HG02970 (cell line): ENCODE measurements around the gene SELPLG.
A peak's percentile ranks its signal among the peaks of the same experiment; 100 is the strongest.
"Not testable (repeated sequence)": the region's sequence is repeated elsewhere in the genome, so short reads cannot be mapped to it uniquely, and the experiment has no call there.

ENCODE experiments used
- ATAC-seq: cut with Tn5 transposase; IDR thresholded peaks from one replicate; pipeline ENCODE4 v1.9.1; 2021; ENCODE audit warnings: mild to moderate bottlenecking, moderate library complexity, moderate number of reproducible peaks; ENCODE audit not compliant: unreplicated experiment, low FRiP score

Gene SELPLG

DNA sequence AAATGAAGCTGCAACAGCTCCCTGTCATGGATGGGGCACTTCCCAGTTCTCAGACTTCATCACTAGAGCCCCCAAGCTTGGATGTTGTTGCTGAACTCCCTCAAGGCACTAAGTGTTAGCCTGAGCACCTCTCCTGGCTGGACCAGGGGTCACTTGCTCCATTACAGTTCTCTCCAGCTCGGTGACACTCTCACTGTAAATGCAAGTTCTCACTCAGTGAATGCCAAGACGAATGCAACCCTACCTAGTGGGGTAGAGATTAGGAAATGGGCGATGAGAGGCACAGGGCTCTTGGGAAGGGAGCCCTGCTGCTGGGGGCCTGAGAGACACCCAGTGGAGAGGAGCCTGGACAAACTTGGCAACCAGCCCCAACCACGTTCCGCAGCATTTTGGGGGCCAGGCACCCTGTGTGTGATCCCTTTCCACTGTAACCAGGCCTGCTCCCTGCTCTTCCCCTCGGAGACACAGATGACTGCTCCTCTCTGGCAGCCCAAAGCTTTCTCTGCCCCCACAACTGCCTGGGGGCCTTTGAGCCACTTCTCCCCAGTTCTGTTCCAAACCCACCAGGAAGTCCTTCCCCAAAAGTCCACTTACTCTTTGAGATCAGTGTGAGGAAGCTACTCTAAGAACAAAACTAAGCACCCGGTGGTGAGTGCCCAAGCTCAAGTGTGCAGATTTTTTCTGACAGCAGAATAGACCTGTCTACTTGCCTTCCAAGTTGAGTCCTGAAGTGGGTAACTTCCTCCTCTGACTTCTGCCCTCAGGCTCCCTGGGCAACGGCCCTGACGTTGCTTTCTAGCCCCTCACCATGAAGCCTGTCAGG lies 8.0 kb upstream of the SELPLG start:
- no peak for ATAC-seq

DNA sequence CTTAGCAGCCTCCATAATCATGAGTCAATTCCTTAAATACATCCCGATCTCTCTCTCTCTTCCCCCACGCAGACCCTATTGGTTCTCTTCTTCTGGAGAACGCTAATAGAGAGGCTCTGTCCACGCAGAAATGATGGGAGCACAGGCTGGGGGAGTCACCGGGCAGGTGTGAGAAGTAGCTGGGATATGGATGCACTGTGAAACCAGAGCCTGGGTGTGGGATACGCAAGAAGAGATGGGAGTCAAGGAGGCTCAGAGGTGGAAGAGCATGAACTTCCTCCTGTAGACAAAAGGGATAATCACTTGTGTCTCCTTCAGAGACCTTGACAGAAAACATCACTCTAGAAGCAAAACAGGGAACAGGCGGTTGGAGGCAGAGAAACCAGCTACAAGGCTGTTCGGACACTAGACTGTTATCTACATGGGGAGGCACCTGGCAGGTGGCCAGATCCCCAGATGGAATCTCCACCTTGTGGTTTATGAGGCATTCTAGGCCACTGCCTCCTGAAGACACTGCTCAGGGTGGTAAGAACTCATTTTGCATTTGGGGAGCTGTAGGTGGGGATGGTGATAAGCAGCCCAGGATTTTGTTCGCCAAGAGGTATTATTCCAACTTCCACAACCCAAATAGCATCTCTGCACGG lies 7.2 kb upstream of the SELPLG start:
- no peak for ATAC-seq

DNA sequence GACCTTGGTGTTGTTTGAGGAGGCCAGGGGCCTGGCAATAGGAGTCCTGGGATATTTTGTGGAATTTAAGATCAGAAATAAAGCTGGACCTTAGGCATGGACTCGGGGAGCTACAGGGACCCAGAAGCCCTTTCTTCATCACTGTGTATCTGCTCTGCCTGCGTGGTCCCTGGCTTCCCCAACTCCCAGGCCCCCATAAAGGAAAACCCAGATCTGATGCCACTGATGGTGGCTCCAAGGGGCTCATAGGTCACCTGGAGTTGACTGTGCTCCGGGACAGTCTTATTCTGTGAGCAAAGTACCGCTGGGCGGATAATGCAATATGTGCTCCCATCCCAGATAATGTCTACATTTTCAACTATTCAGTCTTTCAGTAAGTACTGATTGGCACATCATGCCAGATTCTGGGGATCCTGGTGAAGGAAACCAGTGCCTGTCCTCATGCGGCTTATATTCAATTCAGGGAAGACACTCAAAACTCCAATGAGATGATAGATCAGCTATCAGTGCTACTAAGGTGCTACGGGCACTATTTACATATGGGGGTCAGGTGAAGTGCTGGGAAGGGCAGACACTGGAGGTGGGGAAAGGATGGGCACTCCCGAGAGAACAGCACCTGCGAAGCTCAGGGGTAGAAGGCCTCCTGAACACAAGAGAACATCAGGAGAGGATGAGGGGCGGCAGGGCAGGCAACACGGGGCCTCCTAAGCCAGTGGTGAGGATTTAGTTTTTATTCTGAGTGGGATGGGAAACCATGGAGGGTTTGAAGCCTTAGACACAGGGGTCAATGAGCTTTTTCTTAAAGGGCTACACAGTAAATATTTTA lies 5.5 kb upstream of the SELPLG start:
- ATAC-seq: no peak

DNA sequence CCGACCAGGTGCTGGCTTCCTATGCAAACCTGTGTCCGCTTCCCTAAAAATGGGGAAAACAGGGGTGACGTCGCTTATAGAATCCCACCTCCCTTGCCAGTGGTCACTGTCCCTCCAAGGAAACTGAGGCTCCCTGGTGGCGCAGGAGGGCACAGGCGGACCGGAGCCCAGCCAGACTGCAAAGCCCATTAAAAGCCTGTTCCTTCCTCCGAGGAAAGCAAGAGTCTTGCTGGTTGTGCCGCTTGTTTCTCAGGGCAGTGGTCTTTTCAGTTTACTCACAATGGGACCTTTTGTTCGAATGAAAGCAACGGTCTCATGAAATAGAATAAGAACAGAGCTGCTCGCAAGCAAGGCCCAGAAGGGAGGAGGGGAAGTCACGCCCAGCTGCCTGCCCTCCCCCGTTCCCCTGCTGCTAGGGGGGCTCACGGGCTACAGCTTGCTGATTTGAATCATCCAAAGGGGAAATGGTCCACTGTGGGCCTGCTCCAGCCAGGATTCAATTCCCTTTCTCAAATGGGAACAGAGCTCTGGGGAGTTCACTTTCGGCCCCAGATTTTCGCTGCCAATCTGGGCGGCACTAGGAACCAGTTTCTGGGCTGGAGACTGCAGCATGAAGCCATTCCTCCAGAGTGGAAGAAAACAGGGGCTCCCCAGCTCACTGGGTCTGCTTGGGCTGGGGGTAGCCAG lies 4.6 kb upstream of the SELPLG start:
- ATAC-seq: no peak

DNA sequence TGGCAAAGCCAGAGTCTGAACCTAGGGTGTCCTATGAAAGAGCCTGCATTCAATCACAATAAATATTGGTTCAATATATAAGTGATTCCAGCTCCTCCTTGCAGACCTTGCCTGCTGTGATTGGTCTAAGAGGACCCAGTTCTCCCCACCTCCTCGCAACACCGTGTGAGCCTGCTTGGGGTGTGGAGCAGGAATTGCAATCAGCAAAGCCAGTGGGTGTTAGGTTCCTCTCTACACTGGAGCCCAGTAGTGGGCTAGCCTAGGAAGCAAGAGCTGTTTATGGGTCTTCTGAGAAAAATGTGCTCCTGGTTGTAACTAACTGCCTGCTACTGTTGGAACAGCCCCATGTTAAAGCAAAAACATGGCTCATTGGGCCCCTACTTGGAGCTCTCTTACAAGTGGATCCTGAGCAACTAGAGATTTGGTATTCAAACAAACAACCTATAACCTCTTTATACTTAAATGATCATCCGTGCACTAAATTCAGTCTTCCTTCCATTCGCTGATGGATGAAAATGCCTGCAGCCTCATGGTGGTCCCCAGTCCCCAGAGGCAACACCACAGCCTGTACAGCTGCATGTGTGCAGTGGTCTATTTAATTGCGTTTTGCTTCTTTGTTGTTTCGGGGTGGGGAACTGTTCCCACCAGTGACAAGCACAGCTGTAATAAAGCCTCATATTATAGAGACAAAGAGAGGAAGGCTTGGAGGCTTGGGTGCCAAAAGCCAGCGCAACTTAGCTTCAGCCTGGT lies 3.7 kb upstream of the SELPLG start:
- no peak for ATAC-seq

DNA sequence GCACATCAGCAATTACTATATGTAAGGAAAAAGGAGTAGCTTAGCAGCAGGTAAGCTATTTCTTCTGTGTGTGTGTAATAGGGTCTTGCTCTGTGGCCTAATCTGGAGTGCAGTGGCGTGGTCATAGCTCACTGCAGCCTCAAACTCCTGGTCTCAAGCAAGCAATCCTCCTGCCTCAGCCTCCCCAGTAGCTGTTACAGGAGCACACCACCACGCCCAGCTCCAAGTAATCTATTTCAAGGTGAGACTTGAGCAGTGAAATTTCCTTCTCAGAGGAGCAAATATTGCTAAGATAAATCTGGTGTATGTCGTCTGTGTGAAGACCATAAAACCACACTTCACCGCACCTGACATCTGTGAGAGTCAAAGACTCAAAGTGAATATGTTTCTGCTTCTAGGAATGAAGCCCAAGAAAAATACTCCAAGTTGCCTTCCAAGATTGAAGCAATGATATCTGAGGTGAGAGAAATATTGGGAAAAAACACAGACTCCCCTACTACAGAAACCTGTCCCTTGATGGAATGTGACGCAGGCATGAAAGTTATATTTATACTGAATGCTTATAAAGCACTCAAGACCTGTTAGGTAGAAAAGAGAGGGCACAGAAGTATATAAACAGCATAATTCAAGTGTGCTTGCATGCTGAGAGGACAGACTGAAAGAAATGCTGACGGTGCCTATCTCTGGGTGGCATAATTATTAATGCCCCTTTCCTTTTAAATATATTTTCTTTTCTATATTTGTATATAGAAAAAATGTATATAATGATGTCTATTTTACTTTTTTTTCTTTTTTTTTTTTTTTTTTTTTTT lies 2.5 kb upstream of the SELPLG start:
- ATAC-seq: peak; percentile 1

DNA sequence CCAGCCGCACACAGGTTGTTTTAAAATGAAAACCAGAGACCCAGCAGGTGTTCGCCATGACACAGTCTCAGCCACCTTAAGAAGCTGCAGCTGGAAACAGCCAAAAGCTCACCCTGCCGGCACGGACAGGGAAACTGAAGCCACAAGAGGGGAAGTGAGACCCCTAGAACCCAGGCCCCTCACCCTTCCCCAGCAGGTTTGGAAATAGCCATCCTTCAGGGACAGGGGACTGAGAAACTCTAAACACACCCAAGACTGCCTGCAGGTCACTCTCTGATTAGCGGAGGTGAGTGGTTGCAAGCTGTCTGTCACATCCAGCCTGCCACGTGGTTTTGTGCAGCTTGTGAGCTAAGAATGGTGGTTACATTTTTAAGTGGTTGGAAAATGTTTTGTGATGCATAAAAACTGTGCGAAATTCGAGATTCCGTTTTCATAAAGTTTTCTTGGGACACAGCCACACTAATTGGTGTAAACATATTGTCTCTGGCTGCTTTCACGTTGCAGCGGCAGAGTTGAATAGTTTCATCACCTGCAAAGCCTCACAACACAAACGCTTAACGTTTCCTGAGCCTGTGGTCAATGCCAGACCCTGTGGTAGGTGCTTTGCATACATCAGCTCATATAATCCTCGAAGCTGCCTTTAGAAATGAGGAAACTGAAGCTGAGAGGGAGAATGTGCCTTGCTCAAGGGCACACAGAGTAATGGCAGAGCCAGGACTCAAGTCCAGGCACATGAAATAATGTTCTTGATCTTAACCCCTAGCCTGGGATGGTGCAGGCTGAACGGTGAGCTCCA lies 1.7 kb upstream of the SELPLG start:
- ATAC-seq: peak; percentile 40

DNA sequence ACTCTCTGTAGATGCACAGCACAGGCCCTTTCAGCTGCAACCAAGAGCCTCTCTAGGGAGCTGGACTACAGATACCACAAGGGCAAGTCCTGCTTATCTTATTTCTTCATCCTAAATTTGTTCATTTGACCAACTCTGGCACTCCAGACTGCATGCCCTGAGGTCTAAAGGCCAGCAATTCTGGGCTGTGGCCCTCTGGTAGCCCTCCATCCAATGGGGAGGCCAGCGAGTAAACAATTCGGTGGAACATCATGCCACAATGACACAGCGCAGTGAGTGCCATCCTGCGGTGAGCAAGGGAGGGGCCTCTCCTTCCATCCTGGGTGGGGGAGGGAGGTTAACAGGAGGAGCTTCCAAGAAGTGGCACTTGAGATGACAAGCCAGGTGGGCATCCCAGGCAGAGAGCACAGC lies 652 bp upstream of the SELPLG start:
- no peak for ATAC-seq

DNA sequence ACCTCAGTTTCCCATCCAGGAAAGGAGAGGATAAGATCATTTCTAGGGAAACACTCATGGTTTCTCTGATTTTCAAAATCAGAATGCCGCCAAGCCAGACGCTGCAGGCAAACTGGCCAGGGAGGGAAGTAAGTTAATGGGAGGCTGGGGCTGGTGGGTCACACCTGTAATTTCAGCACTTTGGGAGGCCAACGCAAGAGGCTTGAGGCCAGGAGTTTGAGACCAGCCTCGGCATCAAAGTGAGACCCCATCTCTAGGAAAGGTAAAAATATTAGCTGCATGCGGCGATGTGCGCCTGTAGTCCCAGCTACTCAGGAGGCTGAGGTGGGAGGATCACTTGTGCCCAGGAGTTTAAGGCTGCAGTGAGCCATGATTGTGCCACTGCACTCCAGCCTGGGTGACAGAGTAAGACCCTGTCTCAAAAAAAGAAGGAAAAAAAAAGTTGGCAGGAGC lies 587 bp downstream of the SELPLG start:
- no peak for ATAC-seq

DNA sequence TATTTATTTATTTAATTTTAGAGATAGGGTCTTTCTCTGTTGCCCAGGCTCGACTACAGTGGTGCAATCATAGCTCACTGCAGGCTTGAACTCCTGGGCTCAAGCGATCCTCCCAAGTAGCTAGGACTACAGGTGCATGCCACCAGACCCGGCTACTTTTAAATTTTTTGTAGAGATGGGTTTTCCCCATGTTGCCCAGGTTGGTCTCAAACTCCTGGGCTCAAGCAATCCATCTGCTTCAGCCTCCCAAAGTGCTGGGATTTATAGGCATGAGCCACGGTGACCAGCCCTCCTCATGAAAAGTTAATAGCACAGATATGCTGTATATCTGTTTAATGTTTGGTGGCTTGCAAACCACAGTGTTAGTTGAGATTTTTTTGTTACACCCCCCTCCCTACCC lies 2.4 kb downstream of the SELPLG start:
- not testable (repeated sequence) for ATAC-seq

DNA sequence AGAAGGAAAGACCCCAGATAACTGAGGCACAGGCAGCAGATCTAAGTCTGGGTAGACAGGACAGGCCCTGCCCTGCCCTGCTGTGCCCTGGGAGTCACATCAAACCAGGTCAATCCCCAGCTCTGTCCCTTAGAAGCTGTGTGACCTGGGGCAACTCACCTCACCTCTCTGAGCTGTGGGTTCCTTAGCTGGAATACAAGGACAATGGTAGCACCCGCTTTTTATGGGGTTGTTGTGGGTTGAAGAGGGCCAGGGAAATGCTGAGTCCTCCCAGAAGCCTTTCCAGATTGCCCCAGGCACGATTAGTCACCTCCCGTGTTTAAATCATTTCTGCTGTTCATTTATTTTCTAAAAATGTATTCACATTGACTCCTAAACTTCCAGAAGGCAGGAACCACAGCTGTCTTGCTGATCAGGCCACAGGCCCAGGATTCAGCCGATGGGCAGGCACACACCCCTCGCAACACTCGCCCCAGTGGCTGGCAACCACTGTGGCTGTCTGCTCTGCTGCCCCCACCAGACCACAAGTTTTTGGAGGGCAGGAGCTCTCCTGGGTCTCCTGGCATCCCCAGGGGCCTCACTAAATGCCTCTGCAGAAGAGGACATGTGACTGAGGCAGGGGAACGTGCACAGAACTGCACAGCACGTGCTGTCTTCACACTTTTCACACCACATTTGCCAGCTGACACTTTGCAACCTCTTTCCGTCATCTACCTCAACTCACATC lies 3.0 kb downstream of the SELPLG start:
- no peak for ATAC-seq

DNA sequence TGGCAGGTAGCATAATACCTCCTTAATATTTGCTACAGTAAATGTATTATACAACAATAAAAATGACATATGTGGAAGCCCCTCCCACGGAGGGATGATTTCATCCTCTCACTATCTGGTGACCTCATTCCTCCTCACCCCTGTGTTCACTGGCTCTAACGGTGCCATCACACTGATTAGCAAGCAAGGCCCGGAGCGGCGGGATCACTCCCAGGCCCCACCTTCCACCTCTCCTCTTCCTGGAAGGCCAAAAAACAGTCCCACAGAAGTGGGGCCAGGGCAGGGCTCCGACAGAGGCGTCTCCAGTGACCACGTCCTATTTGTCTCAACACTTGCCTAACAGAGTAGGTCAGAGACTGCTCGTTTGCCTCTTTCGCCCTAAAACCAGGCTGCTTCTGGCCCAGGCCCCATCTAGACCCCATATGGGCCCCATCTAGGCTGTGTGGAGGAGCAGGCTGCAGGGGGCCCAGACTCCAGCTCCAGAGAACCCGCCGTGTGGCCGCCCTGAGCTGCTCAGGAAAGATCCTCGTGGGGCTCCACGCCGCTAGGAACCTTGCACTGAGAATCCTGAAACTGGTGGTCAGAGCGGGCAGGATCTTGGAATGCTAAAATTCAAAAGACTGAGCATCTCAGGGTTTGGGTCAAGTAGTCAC lies 3.7 kb downstream of the SELPLG start:
- no peak for ATAC-seq

DNA sequence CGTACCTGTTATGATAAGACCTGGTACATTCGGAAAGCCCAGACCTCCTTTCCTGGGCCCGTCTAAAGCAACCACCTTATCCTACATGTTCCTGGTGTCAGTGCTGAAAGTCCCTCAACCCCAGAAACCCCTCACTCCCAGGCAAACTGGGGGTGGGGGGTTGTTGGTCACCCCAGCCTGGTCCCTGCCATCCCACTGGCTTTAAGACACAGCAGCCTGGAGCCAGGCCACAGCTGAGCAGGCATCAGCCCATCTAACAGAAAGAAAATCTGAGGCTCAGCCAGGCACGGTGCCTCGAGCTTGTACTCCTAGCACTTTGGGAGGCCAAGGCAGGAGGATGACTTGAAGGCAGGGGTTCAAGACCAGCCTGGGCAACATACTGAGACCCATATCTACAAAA lies 4.5 kb downstream of the SELPLG start:
- ATAC-seq: no peak

DNA sequence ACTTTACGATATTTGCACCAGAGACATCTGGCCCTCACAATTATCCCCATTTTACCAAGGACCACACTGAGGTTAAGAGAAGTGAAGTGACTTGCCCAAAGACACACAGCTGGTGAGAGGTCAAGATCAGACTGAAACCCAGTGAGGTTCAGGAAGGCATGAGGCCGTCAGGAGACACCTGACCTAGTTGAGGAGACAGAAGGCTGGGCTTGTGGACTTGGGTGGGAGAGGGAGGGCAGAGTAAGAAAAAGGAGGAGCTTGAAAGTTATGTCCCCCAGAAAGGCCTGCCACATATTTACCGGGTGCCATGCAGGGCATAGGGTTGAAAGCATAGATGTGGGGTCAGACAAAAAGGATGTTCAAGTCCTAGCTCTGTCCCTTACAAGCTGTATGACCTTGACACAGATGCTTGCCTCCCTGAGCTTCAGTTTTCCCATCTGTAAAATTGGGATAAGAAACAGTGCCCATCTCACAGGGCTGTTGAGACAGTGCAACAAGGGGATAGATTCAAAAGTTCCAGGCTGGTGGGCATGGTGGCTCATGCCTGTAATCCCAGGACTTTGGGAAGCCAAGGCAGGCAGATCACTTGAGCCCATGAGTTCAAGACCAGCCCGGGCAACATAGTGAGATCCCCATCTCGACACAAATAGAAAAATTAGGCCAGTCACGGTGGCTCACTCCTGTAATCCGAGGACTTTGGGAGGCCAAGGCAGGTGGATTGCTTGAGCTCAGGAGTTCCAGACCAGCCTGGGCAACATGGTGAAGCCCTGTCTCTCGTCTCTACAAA lies 6.4 kb downstream of the SELPLG start:
- no peak for ATAC-seq

DNA sequence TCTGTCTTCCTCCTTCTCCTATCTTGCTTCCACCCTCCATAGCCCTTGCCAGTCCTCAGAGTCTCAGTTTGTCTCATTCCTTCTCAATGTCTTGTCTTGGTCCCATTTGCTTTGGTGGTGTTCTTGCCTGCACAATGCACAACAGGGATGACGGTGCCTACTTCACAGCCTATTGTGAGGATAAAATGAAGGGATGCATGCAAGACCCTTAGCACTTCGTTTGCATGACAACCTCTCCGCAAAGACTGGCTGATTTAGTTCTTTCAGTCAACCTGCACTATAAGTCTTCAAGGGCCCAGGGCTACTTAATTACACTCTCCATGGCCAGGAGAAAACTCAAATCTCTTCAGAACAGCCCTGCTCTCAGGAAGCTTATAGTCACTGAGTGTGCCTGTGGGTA lies 8.5 kb downstream of the SELPLG start:
- ATAC-seq: no peak

DNA sequence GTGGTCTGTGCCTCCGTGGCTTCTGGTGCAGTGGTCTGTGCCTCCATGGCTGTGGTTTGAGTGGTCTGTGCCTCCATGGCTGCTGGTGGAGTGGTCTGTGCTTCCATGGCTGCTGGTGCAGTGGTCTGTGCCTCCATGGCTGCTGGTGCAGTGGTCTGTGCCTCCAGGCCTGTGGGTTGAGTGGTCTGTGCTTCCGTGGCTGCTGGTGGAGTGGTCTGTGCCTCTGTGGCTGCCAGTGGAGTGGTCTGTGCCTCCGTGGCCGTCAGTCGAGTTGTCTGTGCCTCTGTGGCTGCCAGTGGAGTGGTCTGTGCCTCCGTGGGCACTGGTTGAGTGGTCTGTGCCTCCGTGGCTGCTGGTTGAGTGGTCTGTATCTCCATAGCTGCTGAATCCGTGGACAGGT lies 10.1 kb downstream of the SELPLG start:
- ATAC-seq: no peak
